Gastrocnemius medialis (tissue), 4 donors: ENCODE data around the gene DPM2. TPM values are rescaled to one million over a fixed set of nuclear protein-coding genes. Genes with fewer than 3 reads are reported as not detected.

Source experiments
- ATAC-seq, 2 donors: fragments of 150-250 bp; one replicate each; pipeline ENCODE4 v1.9.1; 2016
- DNase-seq, 2 donors: peaks; one replicate each; pipeline ENCODE4 v3.0.0-alpha.2; 2019
- H3K27ac ChIP-seq, 4 donors: fragments of 200-600 bp; sonication (generic); 1 replicate in 1 of 4; 2 replicates in 3 of 4; pipeline ENCODE4 v1.5.1; 2016 to 2018; ENCODE audit warnings: mild to moderate bottlenecking in 2 of 4, moderate library complexity in 1 of 4
- H3K27me3 ChIP-seq, 3 donors: fragments of 200-600 bp; sonication (generic) in 2 of 3; 1 replicate in 1 of 3; 2 replicates in 2 of 3; pipeline versions ENCODE4 v1.5.1 to v1.6.0; 2016 to 2019; ENCODE audit warnings: mild to moderate bottlenecking in 1 of 3, moderate library complexity in 1 of 3
- H3K36me3 ChIP-seq, 2 donors: fragments of 200-600 bp; sonication (generic) in 1 of 2; one replicate each; pipeline ENCODE4 v1.5.1; 2017 to 2018
- H3K4me1 ChIP-seq, 2 donors: fragments of 200-600 bp; sonication (generic) in 1 of 2; one replicate each; pipeline ENCODE4 v1.5.1; 2016 to 2017; ENCODE audit warnings: mild to moderate bottlenecking in 2 of 2
- H3K4me3 ChIP-seq, 4 donors: fragments of 200-600 bp; sonication (generic) in 3 of 4; 1 replicate in 1 of 4; 2 replicates in 3 of 4; pipeline ENCODE4 v1.5.1; 2016 to 2019; ENCODE audit warnings: mild to moderate bottlenecking in 2 of 4
- H3K9me3 ChIP-seq, 3 donors: fragments of 200-600 bp; sonication (generic) in 2 of 3; 1 replicate in 1 of 3; 2 replicates in 2 of 3; pipeline ENCODE4 v1.5.1; 2016 to 2019
- CTCF ChIP-seq, 5 experiments: fragments of 450-650 bp in 3 of 5; fragments of 200-600 bp in 2 of 5; sonication (generic) in 2 of 5; IDR thresholded peaks in 4 of 5; conservative IDR thresholded peaks in 1 of 5; 1 replicate in 4 of 5; 2 replicates in 1 of 5; pipeline ENCODE4 v1.5.1; 2016 to 2019; ENCODE audit warnings: antibody characterized with exemption in 5 of 5, mild to moderate bottlenecking in 3 of 5, moderate library complexity in 3 of 5
- POLR2A ChIP-seq, 2 donors: fragments of 450-650 bp; IDR thresholded peaks; one replicate each; pipeline ENCODE4 v1.6.1; 2017; ENCODE audit warnings: antibody characterized with exemption in 2 of 2, mild to moderate bottlenecking in 2 of 2, moderate library complexity in 2 of 2
- in situ Hi-C, 4 donors: fragments of 200-750 bp; cut with MboI; loops; one replicate each; pipeline versions ENCODE4 v1.15.0 to v1.8.0; 2017; ENCODE audit warnings: low sequenced_read_pairs in 4 of 4
- intact Hi-C: fragments of 100-400 bp; cut with DNase I; formaldehyde crosslinking; loops from one replicate; pipeline ENCODE4 v1.15.1; 2023; ENCODE audit warnings: low total_unique reads
- total RNA-seq, 4 donors: library from RNA; depleted of rRNA; stranded (reverse); fragments of >200 nt; gene quantifications; one replicate each; pipeline versions ENCODE4 v1.1.0 to v1.2.3, GENCODE V29; 2016

DPM2 gene
- total RNA-seq, 4 donors from 2014 or later: 4.7 to 10.4 (median 5.9) TPM

- no peak for TF ChIP-seq POLR2A (IDR thresholded peaks at IDR 0.05)
- no peak for TF ChIP-seq CTCF (IDR thresholded peaks at IDR 0.05 in 4 of 5, conservative IDR thresholded peaks at IDR 0.05 in 1 of 5)
- H3K36me3 ChIP-seq: peaks cover 0 to 10% of the 10 kb centered on the region in 2 donors
- no peaks in the 10 kb centered on the region for H3K9me3 ChIP-seq
- no peaks in the 10 kb centered on the region for H3K27me3 ChIP-seq
- peaks cover 20 to 21% of the 10 kb centered on the region in 2 donors for H3K4me1 ChIP-seq
- peak in 1 of 2 donors; percentile 47 for DNase-seq
- no peak for ATAC-seq
- peak overlapping the region; percentile 9 to 75 (median 66) for H3K27ac ChIP-seq
- no peak overlapping the region for H3K4me3 ChIP-seq
- intact Hi-C loops (no loop called here), in situ Hi-C loops (loop anchor here in 1 of 4 donors (25.0 kb wide), 1 partner anchor 667 kb away; no protein-coding TSS in a partner anchor)
Observed at GRCh38 chr9:127903557-127904475, 33.8 kb downstream of the DPM2 start.

DNA sequence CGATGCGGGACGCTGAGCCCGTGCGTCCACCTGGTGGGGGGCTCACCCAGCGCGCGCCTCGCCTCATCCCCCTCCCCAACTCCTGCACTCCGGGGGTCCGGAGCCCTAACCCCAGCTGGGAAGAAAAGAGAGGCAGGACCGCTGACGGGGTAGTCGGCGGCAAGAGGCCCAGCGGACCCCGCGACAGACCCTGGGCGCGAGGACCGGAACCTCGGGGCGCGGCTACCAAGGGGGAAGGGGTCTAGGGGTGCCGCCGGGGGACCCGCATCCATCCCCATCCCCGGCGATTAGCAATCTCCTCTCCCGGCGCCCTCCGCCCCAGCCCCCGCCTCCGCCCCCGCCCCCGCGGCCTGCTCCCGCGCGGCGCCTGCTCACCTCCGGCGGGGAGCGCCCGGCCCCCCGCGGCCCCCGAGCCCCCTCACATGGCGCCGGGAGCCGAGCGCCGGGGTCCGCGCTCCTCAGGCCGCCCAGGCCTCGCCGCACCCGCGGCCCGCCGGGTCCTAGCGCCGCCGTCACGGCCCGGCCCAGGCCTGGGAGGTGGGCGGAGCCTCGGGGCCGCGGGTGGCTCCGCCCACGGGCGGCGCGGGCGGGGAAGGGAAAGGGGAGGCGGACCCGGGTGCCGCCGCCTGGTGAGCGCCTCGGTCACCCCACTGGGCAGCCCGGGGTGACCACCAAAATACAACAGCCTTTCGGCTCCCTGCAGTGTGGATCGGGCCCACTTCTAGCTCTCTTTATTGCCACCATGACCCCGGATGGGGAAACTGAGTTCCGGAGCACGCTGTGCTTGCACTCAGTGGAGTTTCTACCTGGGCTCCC, 38.3 kb downstream of the DPM2 start, which contains the start of gene ST6GALNAC6:
Gene ST6GALNAC6 (minus strand): TSS at position 476 of the 816 bp plus-strand sequence. CDS start 1,622 bp downstream, outside the sequence.
- ATAC-seq (peak; percentile 68 to 72), DNase-seq (peak in 1 of 2 donors; percentile 64)
- H3K27ac ChIP-seq: peak within 1 kb of the TSS; percentile 90 to 97 (median 93)
- no peaks in the 10 kb centered on the region for H3K9me3 ChIP-seq
- H3K27me3 ChIP-seq: no peaks in the 10 kb centered on the region
- intact Hi-C loops: loop anchor here (5.0 kb wide), 1 partner anchor 447 kb away; the partner anchor contains the start of genes LRSAM1 and RPL12
- peaks cover 30 to 45% of the 10 kb centered on the region in 2 donors for H3K4me1 ChIP-seq
- H3K4me3 ChIP-seq: peak within 1 kb of the TSS; percentile 89 to 94 (median 90)
- TF ChIP-seq CTCF (IDR thresholded peaks at IDR 0.05 in 4 of 5, conservative IDR thresholded peaks at IDR 0.05 in 1 of 5) (peak in 1 of 5 experiments; percentile 13), POLR2A (IDR thresholded peaks at IDR 0.05) (peak; percentile 69 to 79)
- in situ Hi-C loops: no loop called here
- H3K36me3 ChIP-seq: peaks cover 0 to 18% of the 10 kb centered on the region in 2 donors

- DNase-seq (no peak), ATAC-seq (peak; percentile 18 to 30)
- Histone ChIP-seq H3K27ac (peak overlapping the region; percentile 90 to 97 (median 93)), H3K9me3 (no peaks in the 10 kb centered on the region), H3K4me3 (peak overlapping the region; percentile 89 to 94 (median 90)), H3K4me1 (peaks cover 23 to 40% of the 10 kb centered on the region in 2 donors), H3K36me3 (peaks cover 0 to 25% of the 10 kb centered on the region in 2 donors), H3K27me3 (no peaks in the 10 kb centered on the region)
- no peak for TF ChIP-seq CTCF (IDR thresholded peaks at IDR 0.05 in 4 of 5, conservative IDR thresholded peaks at IDR 0.05 in 1 of 5)
- no peak for TF ChIP-seq POLR2A (IDR thresholded peaks at IDR 0.05)
- in situ Hi-C loops (no loop called here), intact Hi-C loops (loop anchor here (5.0 kb wide), 1 partner anchor 446 kb away; the partner anchor contains the start of genes LRSAM1 and RPL12)
Observed at GRCh38 chr9:127898433-127899127, 39.1 kb downstream of the DPM2 start.

DNA sequence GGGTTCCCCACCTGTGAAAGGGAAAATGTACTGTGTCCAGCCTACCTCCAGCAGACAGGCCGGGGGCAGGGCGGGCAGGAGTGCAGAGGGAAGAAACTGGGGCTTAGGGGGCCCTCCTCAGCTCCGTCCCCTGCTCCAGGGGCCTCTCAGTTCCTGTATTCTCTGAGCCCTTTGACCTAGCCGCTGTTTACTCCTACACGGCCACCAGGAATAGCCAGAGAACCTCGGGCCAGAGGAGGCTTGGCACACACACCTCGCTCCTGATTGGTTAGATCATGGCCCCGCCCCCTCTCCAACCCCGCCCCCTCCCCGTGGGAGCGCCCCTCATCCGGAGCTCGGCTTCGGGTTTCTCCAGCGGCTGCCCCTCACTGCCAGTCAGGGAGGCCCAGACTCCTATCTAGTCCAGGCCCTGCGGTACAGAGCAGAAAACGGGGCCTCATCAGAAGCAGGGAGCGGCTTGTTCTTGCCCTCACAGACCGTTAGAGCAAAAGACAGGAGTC, 40.4 kb downstream of the DPM2 start:
- peaks cover 22 to 35% of the 10 kb centered on the region in 2 donors for H3K4me1 ChIP-seq
- peaks cover 0 to 38% of the 10 kb centered on the region in 2 donors for H3K36me3 ChIP-seq
- intact Hi-C loops (loop anchor here (1.0 to 5.0 kb wide), 3 partner anchors 20 to 445 kb away; partner anchors contain the start of genes AK1, LRSAM1, RPL12 and ST6GALNAC4), in situ Hi-C loops (no loop called here)
- H3K27ac ChIP-seq: peak overlapping the region; percentile 90 to 97 (median 93)
- peak; percentile 42 to 72 for TF ChIP-seq POLR2A (IDR thresholded peaks at IDR 0.05)
- TF ChIP-seq CTCF (IDR thresholded peaks at IDR 0.05 in 4 of 5, conservative IDR thresholded peaks at IDR 0.05 in 1 of 5): peak in 1 of 5 experiments; percentile 6
- H3K27me3 ChIP-seq: no peaks in the 10 kb centered on the region
- peak overlapping the region; percentile 89 to 94 (median 90) for H3K4me3 ChIP-seq
- H3K9me3 ChIP-seq: no peaks in the 10 kb centered on the region
- DNase-seq: peak; percentile 89 to 93
- ATAC-seq: peak; percentile 88
